Central memory CD8-positive, alpha-beta T cell (primary cell): Measurements from ENCODE around the gene PDXP.
A peak's percentile ranks its signal among the peaks of the same experiment; 100 is the strongest.
"Not testable (repeated sequence)": the region's sequence is repeated elsewhere in the genome, so short reads cannot be mapped to it uniquely, and the experiment has no call there.

ENCODE experiments used
- ATAC-seq: fragments of 150-1000 bp; cut with Tn5 transposase; replicated peaks from 2 replicates; pipeline ENCODE4 v1.10.0; 2022; ENCODE audit warnings: mild to moderate bottlenecking, moderate FRiP score, moderate number of reproducible peaks; ENCODE audit not compliant: poor library complexity, severe bottlenecking; ENCODE audit errors: extremely low read depth
- DNase-seq, 2 donors: peaks; one replicate each; pipeline ENCODE4 v3.0.0; 2021; ENCODE audit warnings: low spot score in 2 of 2
- H3K27ac Mint-ChIP-seq: one replicate; pipeline ENCODE4 v1.8.0; 2022; ENCODE audit warnings: low read depth, mild to moderate bottlenecking, moderate library complexity, mixed read lengths
- H3K27me3 Mint-ChIP-seq: one replicate; pipeline ENCODE4 v1.8.0; 2022; ENCODE audit warnings: mixed read lengths
- H3K36me3 Mint-ChIP-seq: one replicate; pipeline ENCODE4 v1.8.0; 2022; ENCODE audit warnings: mild to moderate bottlenecking, moderate library complexity, mixed read lengths; ENCODE audit not compliant: insufficient read depth
- H3K4me1 Mint-ChIP-seq: one replicate; pipeline ENCODE4 v1.8.0; 2022; ENCODE audit warnings: mixed read lengths
- H3K4me3 Mint-ChIP-seq: one replicate; pipeline ENCODE4 v1.8.0; 2022; ENCODE audit warnings: mild to moderate bottlenecking, moderate library complexity, mixed read lengths
- H3K9me3 Mint-ChIP-seq: one replicate; pipeline ENCODE4 v1.8.0; 2022; ENCODE audit warnings: mixed read lengths

Gene PDXP

GRCh38 chr22:37686002-37686982 lies 27.8 kb downstream of the PDXP start, which contains the start of gene NOL12:
TSS of gene NOL12 (plus strand) at chr22:37686343. CDS start at chr22:37686393, 50 bp downstream.
- no peaks in the 10 kb centered on the region for H3K9me3 Mint-ChIP-seq
- H3K4me3 Mint-ChIP-seq, result peak within 1 kb of the TSS; percentile 80

GRCh38 chr22:37690407-37690806 lies 31.9 kb downstream of the PDXP start:
- Mint-ChIP-seq H3K4me1 (peaks cover 26% of the 10 kb centered on the region), H3K27ac (no peak overlapping the region), H3K9me3 (no peaks in the 10 kb centered on the region), H3K4me3 (no peak overlapping the region), H3K36me3 (peaks cover 31% of the 10 kb centered on the region), H3K27me3 (no peaks in the 10 kb centered on the region)
- DNase-seq (no peak), ATAC-seq (no peak)

More at GRCh38 chr22:37686002-37686982, 27.8 kb downstream of the PDXP start, which contains the start of gene NOL12:
- peak within 1 kb of the TSS; percentile 97 for H3K27ac Mint-ChIP-seq
- H3K27me3 Mint-ChIP-seq, result no peaks in the 10 kb centered on the region
- peak; percentile 66 to 68 for DNase-seq
- H3K36me3 Mint-ChIP-seq, result peaks cover 19% of the 10 kb centered on the region
- peaks cover 32% of the 10 kb centered on the region for H3K4me1 Mint-ChIP-seq
- ATAC-seq, result peak; percentile 89

- peaks cover 32% of the 10 kb centered on the region for H3K36me3 Mint-ChIP-seq
- no peak overlapping the region for H3K4me3 Mint-ChIP-seq
- no peak overlapping the region for H3K27ac Mint-ChIP-seq
- H3K9me3 Mint-ChIP-seq, result no peaks in the 10 kb centered on the region
- DNase-seq (no peak), ATAC-seq (no peak)
- peaks cover 23% of the 10 kb centered on the region for H3K4me1 Mint-ChIP-seq
- no peaks in the 10 kb centered on the region for H3K27me3 Mint-ChIP-seq
Observed at GRCh38 chr22:37690901-37691504, 32.5 kb downstream of the PDXP start.

GRCh38 chr22:37692627-37693285 lies 34.2 kb downstream of the PDXP start:
- Mint-ChIP-seq H3K36me3 (peaks cover 24% of the 10 kb centered on the region), H3K4me3 (no peak overlapping the region), H3K4me1 (peaks cover 14% of the 10 kb centered on the region), H3K9me3 (no peaks in the 10 kb centered on the region), H3K27ac (no peak overlapping the region), H3K27me3 (no peaks in the 10 kb centered on the region)
- no peak for DNase-seq
- no peak for ATAC-seq

DNA sequence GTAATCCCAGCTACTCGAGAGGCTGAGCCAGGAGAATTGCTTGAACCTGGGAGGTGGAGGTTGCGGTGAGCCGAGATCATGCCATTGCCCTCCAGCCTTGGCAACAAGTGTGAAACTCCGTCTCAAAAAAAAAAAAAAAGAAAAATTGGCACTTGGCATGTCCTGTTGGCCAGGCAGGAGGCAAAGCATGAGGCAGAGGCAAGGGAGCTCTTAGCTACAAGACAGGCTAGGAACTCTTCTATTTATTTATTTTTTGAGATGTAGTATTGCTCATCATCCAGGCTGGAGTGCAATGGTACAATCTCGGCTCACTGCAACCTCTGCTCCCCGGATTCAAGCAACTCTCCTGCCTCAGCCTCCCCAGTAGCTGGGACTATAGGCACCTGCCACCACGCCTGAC lies 35.6 kb downstream of the PDXP start:
- not testable (repeated sequence) for H3K4me1 Mint-ChIP-seq

DNA sequence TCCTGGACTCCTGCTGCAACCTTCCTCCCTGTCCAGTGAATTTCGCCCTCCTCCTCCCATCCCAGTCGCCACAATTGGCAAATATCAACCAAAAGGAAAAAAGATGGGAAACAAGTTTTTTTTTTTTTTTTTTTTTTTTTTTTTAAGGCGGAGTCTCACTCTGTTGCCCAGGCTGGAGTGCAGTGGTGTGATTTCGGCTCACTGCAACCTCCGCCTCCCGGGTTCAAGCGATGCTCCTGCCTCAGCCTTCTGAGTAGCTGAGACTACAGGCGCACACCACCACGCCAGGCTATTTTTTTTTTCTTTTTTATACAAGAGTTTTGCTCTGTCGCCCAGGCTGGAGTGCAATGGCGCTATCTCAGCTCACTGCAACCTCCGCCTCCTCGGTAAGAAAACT lies 37.7 kb downstream of the PDXP start:
- not testable (repeated sequence) for H3K27me3 Mint-ChIP-seq, H3K27ac Mint-ChIP-seq, H3K4me3 Mint-ChIP-seq, ATAC-seq, DNase-seq, H3K9me3 Mint-ChIP-seq, H3K4me1 Mint-ChIP-seq
- peaks cover 17% of the 10 kb centered on the region for H3K36me3 Mint-ChIP-seq

More for the DNA sequence above, 35.6 kb downstream of the PDXP start:
- H3K36me3 Mint-ChIP-seq, result peaks cover 24% of the 10 kb centered on the region
- not testable (repeated sequence) for DNase-seq, H3K27me3 Mint-ChIP-seq, H3K9me3 Mint-ChIP-seq, H3K27ac Mint-ChIP-seq, H3K4me3 Mint-ChIP-seq, ATAC-seq

- DNase-seq, result peak; percentile 53 to 58
- ATAC-seq, result peak; percentile 92
- Mint-ChIP-seq H3K27ac (no peak within 1 kb of the TSS), H3K9me3 (no peaks in the 10 kb centered on the region), H3K4me1 (peaks cover 5% of the 10 kb centered on the region), H3K36me3 (peaks cover 12% of the 10 kb centered on the region), H3K4me3 (no peak within 1 kb of the TSS), H3K27me3 (no peaks in the 10 kb centered on the region)
Observed at GRCh38 chr22:37696657-37697537, 38.4 kb downstream of the PDXP start, which contains the start of gene TRIOBP. TSS of gene TRIOBP (plus strand) at chr22:37697048. CDS start at chr22:37701366, 4,318 bp downstream.

- DNase-seq, result no peak
- H3K4me3 Mint-ChIP-seq, result no peak overlapping the region
Observed at GRCh38 chr22:37697538-37697835, 39.0 kb downstream of the PDXP start.

GRCh38 chr22:37701141-37701786 lies 42.7 kb downstream of the PDXP start:
- DNase-seq (no peak), ATAC-seq (no peak)
- peaks cover 5% of the 10 kb centered on the region for H3K4me1 Mint-ChIP-seq
- no peak overlapping the region for H3K4me3 Mint-ChIP-seq
- no peaks in the 10 kb centered on the region for H3K9me3 Mint-ChIP-seq
- no peaks in the 10 kb centered on the region for H3K27me3 Mint-ChIP-seq
- H3K36me3 Mint-ChIP-seq, result peaks cover 2% of the 10 kb centered on the region
- H3K27ac Mint-ChIP-seq, result no peak overlapping the region

More at GRCh38 chr22:37697538-37697835, 39.0 kb downstream of the PDXP start:
- Mint-ChIP-seq H3K4me1 (peaks cover 5% of the 10 kb centered on the region), H3K27ac (no peak overlapping the region), H3K9me3 (no peaks in the 10 kb centered on the region), H3K36me3 (peaks cover 10% of the 10 kb centered on the region), H3K27me3 (no peaks in the 10 kb centered on the region)
- ATAC-seq, result no peak

DNA sequence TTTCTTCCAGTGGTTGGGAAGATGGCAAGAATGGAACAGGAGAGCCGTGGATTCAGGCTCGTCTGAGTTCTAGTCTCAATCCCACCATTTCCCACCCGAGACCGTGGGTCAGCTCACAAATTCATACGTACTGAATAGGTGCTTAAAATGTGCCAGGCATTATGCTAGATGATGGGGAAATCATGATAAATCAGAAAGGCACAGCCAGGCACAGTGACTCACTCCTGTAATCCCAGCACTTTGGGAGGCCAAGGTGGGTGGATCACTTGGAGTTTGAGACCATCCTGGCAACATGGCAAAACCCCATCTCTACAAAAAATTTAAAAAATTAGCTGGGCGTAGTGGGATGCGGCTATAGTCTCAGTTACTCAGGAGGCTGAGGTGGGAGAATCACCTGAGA lies 45.4 kb downstream of the PDXP start:
- Mint-ChIP-seq H3K36me3 (peaks cover 2% of the 10 kb centered on the region), H3K27me3 (no peaks in the 10 kb centered on the region), H3K4me1 (no peaks in the 10 kb centered on the region), H3K9me3 (no peaks in the 10 kb centered on the region), H3K4me3 (no peak overlapping the region), H3K27ac (no peak overlapping the region)
- ATAC-seq (no peak), DNase-seq (no peak)

GRCh38 chr22:37704645-37705044 lies 46.1 kb downstream of the PDXP start:
- Mint-ChIP-seq H3K4me1 (no peaks in the 10 kb centered on the region), H3K27ac (no peak overlapping the region), H3K36me3 (no peaks in the 10 kb centered on the region), H3K4me3 (no peak overlapping the region), H3K27me3 (no peaks in the 10 kb centered on the region), H3K9me3 (no peaks in the 10 kb centered on the region)
- DNase-seq (no peak), ATAC-seq (no peak)
